ENCODE data around the gene ABCD1.
A peak's percentile ranks its signal among the peaks of the same experiment; 100 is the strongest.
"Not testable (repeated sequence)": the region's sequence is repeated elsewhere in the genome, so short reads cannot be mapped to it uniquely, and the experiment has no call there.

ABCD1 gene

GRCh38 chrX:153724252-153725038, at the start of gene ABCD1, which contains the start of gene BCAP31:
Gene ABCD1, plus strand, starts transcription at chrX:153724856. Its CDS starts 411 bp downstream, at chrX:153725267.
Gene BCAP31, minus strand, starts transcription at chrX:153724387. Its CDS starts 1,143 bp downstream, at chrX:153723244.
- peak; percentile 69 for DNase-seq (ENCODE audit: low read depth)

GRCh38 chrX:153681175-153681574, 43.5 kb upstream of the ABCD1 start:
- no peak for DNase-seq (ENCODE audit: low read depth)

- DNase-seq (ENCODE audit: low read depth) = not testable (repeated sequence)
These were observed 41.2 kb upstream of the ABCD1 start for GRCh38 chrX:153683486-153683885.

GRCh38 chrX:153684467-153685155, 40.0 kb upstream of the ABCD1 start:
- no peak for DNase-seq (ENCODE audit: low read depth)

- no peak for DNase-seq (ENCODE audit: low read depth)
These were observed 39.5 kb upstream of the ABCD1 start for GRCh38 chrX:153685156-153685536.

GRCh38 chrX:153685751-153686696, 38.6 kb upstream of the ABCD1 start:
- no peak for DNase-seq (ENCODE audit: low read depth)

GRCh38 chrX:153686711-153687110, 37.9 kb upstream of the ABCD1 start:
- DNase-seq (ENCODE audit: low read depth) = no peak

- peak; percentile 12 for DNase-seq (ENCODE audit: low read depth)
These were observed 37.3 kb upstream of the ABCD1 start, which contains the start of gene SLC6A8 for GRCh38 chrX:153687121-153688039. Gene SLC6A8, plus strand, starts transcription at chrX:153687926. Its CDS starts 649 bp downstream, at chrX:153688575.

GRCh38 chrX:153688071-153688470, 36.6 kb upstream of the ABCD1 start:
- no peak for DNase-seq (ENCODE audit: low read depth)

GRCh38 chrX:153688506-153688905, 36.1 kb upstream of the ABCD1 start:
- no peak for DNase-seq (ENCODE audit: low read depth)

- no peak for DNase-seq (ENCODE audit: low read depth)
These were observed 35.6 kb upstream of the ABCD1 start for GRCh38 chrX:153688911-153689590.

GRCh38 chrX:153689654-153690465, 34.8 kb upstream of the ABCD1 start:
- no peak for DNase-seq (ENCODE audit: low read depth)

- DNase-seq (ENCODE audit: low read depth) = no peak
These were observed 34.2 kb upstream of the ABCD1 start for GRCh38 chrX:153690466-153690865.

- not testable (repeated sequence) for DNase-seq (ENCODE audit: low read depth)
These were observed 33.4 kb upstream of the ABCD1 start for GRCh38 chrX:153691032-153691827.

- no peak for DNase-seq (ENCODE audit: low read depth)
These were observed 32.7 kb upstream of the ABCD1 start for GRCh38 chrX:153692003-153692402.

GRCh38 chrX:153692611-153693156, 32.0 kb upstream of the ABCD1 start:
- no peak for DNase-seq (ENCODE audit: low read depth)

- DNase-seq (ENCODE audit: low read depth) = no peak
These were observed 31.2 kb upstream of the ABCD1 start for GRCh38 chrX:153693216-153694086.
